ENCODE results near the gene MPV17L. TPM values are rescaled to one million over a fixed set of nuclear protein-coding genes. Genes with fewer than 3 reads are reported as not detected.
"Not testable (repeated sequence)": the region's sequence is repeated elsewhere in the genome, so short reads cannot be mapped to it uniquely, and the experiment has no call there.

The MPV17L gene
- 4.3 TPM for total RNA-seq
- 1 to 10 TPM; 1.9 to 4.7 (median 3.0) TPM for polyA plus RNA-seq (ENCODE audit: insufficient read depth in 1 of 8, insufficient read length in 8 of 8, low replicate concordance in 1 of 8)
- long read RNA-seq, donor 1: 0 reads
- long read RNA-seq, donor 2: 0 reads
- long read RNA-seq, donor 3, partial matches to known transcripts: 0 of 1 reads
- long read RNA-seq, donor 3, other reads (novel, unspliced or antisense): 0 of 1 reads
- long read RNA-seq, donor 4, partial matches to known transcripts: 0 of 1 reads
- long read RNA-seq, donor 4, other reads (novel, unspliced or antisense): 0 of 1 reads
- long read RNA-seq, donor 5, full-length matches to known transcripts: 2 of 2 reads
- long read RNA-seq, donor 5, partial matches to known transcripts: 0 of 2 reads
- long read RNA-seq, donor 5, other reads (novel, unspliced or antisense): 0 of 2 reads
- long read RNA-seq, donor 6, full-length matches to known transcripts: 5 of 5 reads
- long read RNA-seq, donor 6, partial matches to known transcripts: 0 of 5 reads
- long read RNA-seq, donor 6, other reads (novel, unspliced or antisense): 0 of 5 reads
- long read RNA-seq, donor 7, partial matches to known transcripts: 0 of 2 reads
- long read RNA-seq, donor 7, other reads (novel, unspliced or antisense): 0 of 2 reads
- long read RNA-seq, donor 8, full-length matches to known transcripts: 2 of 2 reads
- long read RNA-seq, donor 8, partial matches to known transcripts: 0 of 2 reads
- long read RNA-seq, donor 8, other reads (novel, unspliced or antisense): 0 of 2 reads
- long read RNA-seq, donor 9, full-length matches to known transcripts: 3 of 3 reads
- long read RNA-seq, donor 9, partial matches to known transcripts: 0 of 3 reads
- long read RNA-seq, donor 9, other reads (novel, unspliced or antisense): 0 of 3 reads
- long read RNA-seq, donor 10, partial matches to known transcripts: 0 of 1 reads
- long read RNA-seq, donor 10, other reads (novel, unspliced or antisense): 0 of 1 reads
- long read RNA-seq, donor 11, partial matches to known transcripts: 0 of 3 reads
- long read RNA-seq, donor 11, other reads (novel, unspliced or antisense): 0 of 3 reads

DNA sequence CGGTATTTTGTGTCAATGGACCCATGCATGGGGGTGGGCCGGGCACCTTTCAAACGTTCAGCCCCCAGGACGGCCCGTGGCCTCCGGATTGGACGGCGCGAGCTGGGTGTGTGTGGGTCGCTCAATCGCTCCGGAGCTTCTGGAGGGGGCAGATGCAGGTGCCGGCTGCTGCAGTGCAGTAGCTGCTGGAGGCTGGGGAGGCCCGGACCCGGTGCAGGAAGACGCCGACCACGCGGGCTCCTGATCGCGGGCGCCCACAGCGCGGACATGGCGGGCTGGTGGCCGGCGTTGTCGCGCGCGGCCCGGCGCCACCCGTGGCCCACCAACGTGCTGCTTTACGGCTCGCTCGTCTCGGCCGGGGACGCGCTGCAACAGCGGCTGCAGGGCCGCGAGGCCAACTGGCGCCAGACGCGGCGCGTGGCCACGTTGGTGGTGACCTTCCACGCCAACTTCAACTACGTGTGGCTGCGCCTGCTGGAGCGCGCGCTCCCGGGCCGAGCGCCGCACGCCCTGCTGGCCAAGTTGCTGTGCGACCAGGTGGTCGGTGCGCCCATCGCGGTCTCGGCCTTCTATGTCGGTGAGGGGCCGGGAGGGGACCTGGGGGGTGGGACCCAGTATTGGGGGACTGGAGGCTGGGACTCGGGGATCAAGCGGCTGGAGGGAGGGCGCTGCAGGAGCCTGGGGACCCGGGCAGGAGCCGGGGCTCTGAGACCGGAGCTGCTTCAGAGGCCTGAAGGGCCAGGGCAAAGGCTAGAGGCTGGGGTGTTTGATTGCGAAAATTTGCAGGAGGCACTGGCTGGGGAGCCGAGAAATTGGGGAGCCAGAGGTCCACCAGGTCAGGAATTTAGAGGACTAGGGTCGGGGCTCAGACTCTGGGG is at the start of gene MPV17L:
MPV17L (plus strand) TSS at position 124 of the 878 bp plus-strand sequence; CDS start at position 268, 144 bp downstream.
- H3K27me3 ChIP-seq (ENCODE audit: control insufficient read depth, insufficient read depth, low read length); H3K4me1 ChIP-seq (ENCODE audit: control insufficient read depth, insufficient read depth, low read length); H3K27ac ChIP-seq (ENCODE audit: low read length); H3K36me3 ChIP-seq (ENCODE audit: control insufficient read depth, insufficient read depth, low read length); H3K9me3 ChIP-seq (replicated peaks; ENCODE audit: control insufficient read depth, low read depth, low read length): not testable (repeated sequence)
- WGBS (ENCODE audit: insufficient coverage): 2% methylated on average over 72 of the region's 79 CpGs
- H3K4me3 ChIP-seq (ENCODE audit: low read length): peak within 1 kb of the TSS; percentile 41
- DNase-seq: peak; percentile 51

DNA sequence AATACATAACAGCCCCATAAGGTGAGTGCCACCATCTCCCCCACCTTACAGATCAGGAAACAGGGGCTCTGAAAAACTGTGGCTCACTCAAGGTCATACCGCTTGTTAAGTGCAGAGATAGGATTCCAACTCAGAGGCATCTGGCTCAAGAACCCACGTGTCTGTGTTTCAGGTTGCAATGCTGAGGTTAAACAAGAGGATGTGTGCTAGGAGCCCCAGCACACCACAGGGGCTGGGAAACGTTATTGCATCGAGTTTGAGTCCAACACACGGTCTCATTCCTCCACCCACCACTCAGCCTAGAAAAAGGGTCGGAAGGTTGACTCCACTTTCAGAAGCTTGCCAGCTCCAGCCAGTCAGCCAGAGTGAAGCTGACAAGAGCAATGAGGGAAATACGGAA is 46.8 kb upstream of the MPV17L start:
- no CpG with 5 or more reads among the region's 7 CpGs for WGBS (ENCODE audit: insufficient coverage)
- H3K9me3 ChIP-seq (replicated peaks; ENCODE audit: control insufficient read depth, low read depth, low read length); H3K36me3 ChIP-seq (ENCODE audit: control insufficient read depth, insufficient read depth, low read length): not testable (repeated sequence)

DNA sequence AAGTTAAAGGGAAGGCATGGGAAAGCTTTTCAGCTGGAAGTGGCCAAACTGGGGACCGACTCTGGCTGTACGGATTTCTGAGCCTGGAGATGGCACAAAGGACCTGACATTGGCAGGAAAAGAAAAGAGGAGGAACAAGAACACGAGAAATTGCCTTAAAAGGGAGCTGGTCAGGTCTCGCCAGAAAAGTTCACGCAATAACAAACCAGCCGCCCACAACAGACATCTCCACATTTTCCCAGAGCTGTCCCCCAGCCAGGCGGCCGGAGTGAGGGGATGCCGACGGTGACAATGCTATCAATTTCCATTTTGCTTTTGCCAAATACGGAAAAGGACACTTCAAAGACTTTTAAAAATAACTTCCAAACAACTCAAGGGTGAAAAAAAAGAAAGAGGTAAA is 44.3 kb upstream of the MPV17L start:
- no CpG with 5 or more reads among the region's 11 CpGs for WGBS (ENCODE audit: insufficient coverage)
- not testable (repeated sequence) for H3K27me3 ChIP-seq (ENCODE audit: control insufficient read depth, insufficient read depth, low read length); H3K4me3 ChIP-seq (ENCODE audit: low read length); DNase-seq; H3K27ac ChIP-seq (ENCODE audit: low read length); H3K4me1 ChIP-seq (ENCODE audit: control insufficient read depth, insufficient read depth, low read length); H3K36me3 ChIP-seq (ENCODE audit: control insufficient read depth, insufficient read depth, low read length); H3K9me3 ChIP-seq (replicated peaks; ENCODE audit: control insufficient read depth, low read depth, low read length)

More for the DNA sequence above, 46.8 kb upstream of the MPV17L start:
- H3K27ac ChIP-seq (ENCODE audit: low read length); H3K4me1 ChIP-seq (ENCODE audit: control insufficient read depth, insufficient read depth, low read length); H3K4me3 ChIP-seq (ENCODE audit: low read length); H3K27me3 ChIP-seq (ENCODE audit: control insufficient read depth, insufficient read depth, low read length); DNase-seq: not testable (repeated sequence)

DNA sequence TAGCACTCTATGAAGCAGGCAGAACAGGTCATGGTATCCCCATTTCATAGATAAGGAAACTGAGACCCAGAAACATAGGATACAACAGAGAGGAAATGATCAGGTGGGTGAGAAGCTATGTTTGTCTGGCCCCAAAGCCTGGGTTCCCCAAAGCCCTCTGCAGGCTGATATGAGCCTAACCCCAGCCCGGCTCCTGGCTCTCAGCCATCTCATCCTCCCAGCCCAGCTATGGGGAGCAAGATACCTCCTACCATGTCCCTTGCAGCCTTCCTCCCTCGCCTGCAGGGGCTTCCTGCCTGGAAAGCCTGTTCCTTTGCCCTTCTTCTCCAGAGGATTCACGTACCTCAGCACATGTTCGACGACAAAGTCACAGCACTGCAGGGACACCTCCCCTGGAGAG is 43.8 kb upstream of the MPV17L start:
- not testable (repeated sequence) for H3K9me3 ChIP-seq (replicated peaks; ENCODE audit: control insufficient read depth, low read depth, low read length); DNase-seq; H3K36me3 ChIP-seq (ENCODE audit: control insufficient read depth, insufficient read depth, low read length); H3K27me3 ChIP-seq (ENCODE audit: control insufficient read depth, insufficient read depth, low read length); H3K27ac ChIP-seq (ENCODE audit: low read length); H3K4me3 ChIP-seq (ENCODE audit: low read length); H3K4me1 ChIP-seq (ENCODE audit: control insufficient read depth, insufficient read depth, low read length)
- whole genome bisulfite sequencing (ENCODE audit: insufficient coverage): no CpG with 5 or more reads among the region's 5 CpGs

DNA sequence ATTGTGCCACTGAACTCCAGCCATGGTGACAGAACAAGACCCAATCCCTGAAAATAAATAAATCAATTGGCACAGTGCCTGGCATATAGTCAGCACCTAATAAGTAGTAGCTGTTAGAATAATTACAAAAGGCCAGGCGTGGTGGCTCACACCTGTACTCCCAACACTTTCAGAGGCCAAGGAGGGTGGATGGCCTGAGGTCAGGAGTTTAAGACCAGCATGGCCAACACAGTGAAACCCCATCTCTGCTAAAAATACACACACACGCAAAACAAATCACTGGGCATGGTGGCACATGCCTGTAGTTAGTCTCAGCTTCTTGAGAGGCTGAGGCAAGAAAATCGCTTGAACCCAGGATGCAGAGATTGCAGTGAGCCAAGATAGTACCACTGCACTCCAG is 42.7 kb upstream of the MPV17L start:
- H3K27ac ChIP-seq (ENCODE audit: low read length); H3K27me3 ChIP-seq (ENCODE audit: control insufficient read depth, insufficient read depth, low read length); DNase-seq; H3K4me1 ChIP-seq (ENCODE audit: control insufficient read depth, insufficient read depth, low read length); H3K36me3 ChIP-seq (ENCODE audit: control insufficient read depth, insufficient read depth, low read length); H3K9me3 ChIP-seq (replicated peaks; ENCODE audit: control insufficient read depth, low read depth, low read length); H3K4me3 ChIP-seq (ENCODE audit: low read length): not testable (repeated sequence)
- WGBS (ENCODE audit: insufficient coverage): no CpG with 5 or more reads among the region's 3 CpGs

DNA sequence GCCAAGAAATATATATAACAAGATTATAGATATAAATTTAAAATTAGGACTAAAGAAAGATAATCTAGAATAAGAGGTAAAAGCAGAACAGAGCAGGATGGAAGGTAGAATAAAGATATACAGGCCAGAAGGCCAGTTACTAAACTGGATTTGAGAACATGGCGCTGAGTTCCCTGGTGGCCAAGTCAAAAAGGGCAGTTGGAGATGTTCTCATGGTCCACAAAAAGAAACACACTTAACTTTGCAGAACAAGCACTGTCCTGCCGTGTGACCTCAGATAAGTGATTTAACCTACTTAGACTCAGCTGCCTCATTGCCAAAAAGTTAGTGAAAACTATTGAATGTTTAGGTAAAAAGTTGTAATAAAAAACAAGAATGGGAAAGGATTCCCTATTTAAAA is 40.7 kb upstream of the MPV17L start:
- H3K4me1 ChIP-seq (ENCODE audit: control insufficient read depth, insufficient read depth, low read length); H3K4me3 ChIP-seq (ENCODE audit: low read length); H3K36me3 ChIP-seq (ENCODE audit: control insufficient read depth, insufficient read depth, low read length): not testable (repeated sequence)

DNA sequence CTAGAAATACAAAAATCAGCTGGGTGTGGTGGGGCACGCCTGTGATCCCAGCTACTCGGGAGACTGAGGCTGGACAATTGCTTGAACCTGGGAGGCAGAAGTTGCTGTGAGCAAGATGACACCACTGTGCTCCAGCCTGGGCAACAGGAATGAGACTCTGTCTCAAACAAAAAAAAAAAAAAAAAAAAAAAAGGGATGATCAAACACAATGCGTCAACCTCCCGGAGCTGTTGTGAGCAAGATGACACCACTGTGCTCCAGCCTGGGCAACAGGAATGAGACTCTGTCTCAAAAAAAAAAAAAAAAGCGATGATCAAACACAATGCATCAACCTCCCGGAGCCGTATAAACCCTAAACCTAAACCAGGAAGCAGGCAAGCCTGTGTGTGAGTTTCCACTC is 38.1 kb upstream of the MPV17L start:
- DNase-seq; H3K4me3 ChIP-seq (ENCODE audit: low read length); H3K27ac ChIP-seq (ENCODE audit: low read length); H3K36me3 ChIP-seq (ENCODE audit: control insufficient read depth, insufficient read depth, low read length); H3K27me3 ChIP-seq (ENCODE audit: control insufficient read depth, insufficient read depth, low read length); H3K4me1 ChIP-seq (ENCODE audit: control insufficient read depth, insufficient read depth, low read length); H3K9me3 ChIP-seq (replicated peaks; ENCODE audit: control insufficient read depth, low read depth, low read length): not testable (repeated sequence)
- no CpG with 5 or more reads among the region's 7 CpGs for WGBS (ENCODE audit: insufficient coverage)

More for the DNA sequence above, 40.7 kb upstream of the MPV17L start:
- not testable (repeated sequence) for H3K9me3 ChIP-seq (replicated peaks; ENCODE audit: control insufficient read depth, low read depth, low read length); H3K27me3 ChIP-seq (ENCODE audit: control insufficient read depth, insufficient read depth, low read length); DNase-seq; H3K27ac ChIP-seq (ENCODE audit: low read length)
- WGBS (ENCODE audit: insufficient coverage): no CpG with 5 or more reads among the region's 2 CpGs

DNA sequence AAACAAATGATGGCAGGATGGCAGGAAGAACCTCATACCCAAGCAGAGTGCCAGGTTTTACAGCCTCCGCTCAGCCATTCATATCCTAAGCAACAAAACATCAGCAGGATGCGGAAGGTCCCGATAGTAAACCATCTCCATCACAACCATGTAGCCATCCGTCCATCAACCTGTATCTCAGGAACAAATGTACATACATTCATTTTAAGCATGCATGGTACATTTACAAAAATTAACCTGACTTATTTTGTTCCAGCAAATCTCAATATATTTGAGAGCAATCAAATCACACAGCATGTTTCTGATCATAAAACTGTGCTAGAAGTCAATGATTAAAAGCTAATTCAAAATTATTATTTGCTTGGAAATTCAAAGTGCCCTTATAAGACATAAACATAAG is 17.4 kb upstream of the MPV17L start, which contains the start of gene NPIPA5:
NPIPA5 (minus strand) TSS at position 101 of the 400 bp plus-strand sequence; CDS start at position 101, 0 bp downstream.
- not testable (repeated sequence) for H3K9me3 ChIP-seq (replicated peaks; ENCODE audit: control insufficient read depth, low read depth, low read length); H3K36me3 ChIP-seq (ENCODE audit: control insufficient read depth, insufficient read depth, low read length); H3K27ac ChIP-seq (ENCODE audit: low read length); DNase-seq; H3K27me3 ChIP-seq (ENCODE audit: control insufficient read depth, insufficient read depth, low read length); H3K4me1 ChIP-seq (ENCODE audit: control insufficient read depth, insufficient read depth, low read length); H3K4me3 ChIP-seq (ENCODE audit: low read length)
- no CpG with 5 or more reads among the region's 4 CpGs for WGBS (ENCODE audit: insufficient coverage)

DNA sequence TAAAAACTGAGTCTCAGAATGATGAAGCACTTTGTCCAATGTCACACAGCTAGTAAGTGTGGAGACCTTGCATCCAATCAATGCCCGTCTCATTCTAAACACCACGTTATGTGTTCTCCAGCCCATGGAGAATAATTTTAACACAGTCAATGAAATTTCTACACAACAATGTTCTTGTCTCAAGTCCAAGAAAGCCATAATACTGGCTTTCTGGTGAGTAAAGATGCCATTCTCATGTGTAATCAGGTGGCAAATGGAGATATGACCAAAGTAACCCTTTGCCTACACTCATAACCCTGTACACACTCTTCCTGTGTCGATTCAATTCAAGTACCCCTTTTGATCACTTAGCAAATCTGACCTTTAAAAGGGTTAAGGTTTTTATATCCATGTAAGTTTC is 12.7 kb upstream of the MPV17L start:
- H3K9me3 ChIP-seq (replicated peaks; ENCODE audit: control insufficient read depth, low read depth, low read length); H3K36me3 ChIP-seq (ENCODE audit: control insufficient read depth, insufficient read depth, low read length); H3K4me3 ChIP-seq (ENCODE audit: low read length); DNase-seq; H3K27ac ChIP-seq (ENCODE audit: low read length); H3K4me1 ChIP-seq (ENCODE audit: control insufficient read depth, insufficient read depth, low read length); H3K27me3 ChIP-seq (ENCODE audit: control insufficient read depth, insufficient read depth, low read length): not testable (repeated sequence)
- whole genome bisulfite sequencing (ENCODE audit: insufficient coverage): no CpG with 5 or more reads among the region's 3 CpGs
